Measurements from ENCODE around the gene C14orf180.

GRCh38 chr14:104583424-104584306 is 4.1 kb downstream of the C14orf180 start:
- no peak for TF ChIP-seq ZNF274 (IDR thresholded peaks at IDR 0.05; ENCODE audit: low read depth, low read length)
- TF ChIP-seq YY1 (IDR thresholded peaks at IDR 0.05; ENCODE audit: insufficient read depth, insufficient read length), result no peak
- no peak for TF ChIP-seq SUZ12 (IDR thresholded peaks at IDR 0.05; ENCODE audit: extremely low read depth, insufficient read depth, insufficient read length)
